ENCODE data around the gene SDK2. TPM values are rescaled to one million over a fixed set of nuclear protein-coding genes. Genes with fewer than 3 reads are reported as not detected.
"Not testable (repeated sequence)": the region's sequence is repeated elsewhere in the genome, so short reads cannot be mapped to it uniquely, and the experiment has no call there.

Gene SDK2
- total RNA-seq, 1 experiment from 2014 or later: not detected

DNA sequence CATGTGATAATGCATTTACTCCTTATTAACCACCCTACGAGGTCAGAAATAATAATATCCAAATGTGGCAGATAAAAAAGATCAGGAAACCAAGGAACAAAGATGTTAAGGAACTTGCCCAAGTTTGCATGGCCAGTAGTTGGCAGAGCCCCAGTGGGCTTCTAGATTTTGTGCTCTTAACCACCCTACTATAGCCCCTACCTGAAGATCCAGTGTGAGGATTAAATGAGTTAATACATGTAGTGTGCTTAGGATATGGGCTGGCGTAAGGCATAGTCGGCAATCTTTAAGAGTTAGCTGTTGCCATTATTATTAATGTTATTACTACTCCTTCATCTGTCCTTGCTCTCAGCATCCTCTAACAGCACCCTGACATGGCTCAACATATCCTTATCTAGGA is 153.4 kb downstream of the SDK2 start:
- no peak for DNase-seq (ENCODE audit: low spot score)

DNA sequence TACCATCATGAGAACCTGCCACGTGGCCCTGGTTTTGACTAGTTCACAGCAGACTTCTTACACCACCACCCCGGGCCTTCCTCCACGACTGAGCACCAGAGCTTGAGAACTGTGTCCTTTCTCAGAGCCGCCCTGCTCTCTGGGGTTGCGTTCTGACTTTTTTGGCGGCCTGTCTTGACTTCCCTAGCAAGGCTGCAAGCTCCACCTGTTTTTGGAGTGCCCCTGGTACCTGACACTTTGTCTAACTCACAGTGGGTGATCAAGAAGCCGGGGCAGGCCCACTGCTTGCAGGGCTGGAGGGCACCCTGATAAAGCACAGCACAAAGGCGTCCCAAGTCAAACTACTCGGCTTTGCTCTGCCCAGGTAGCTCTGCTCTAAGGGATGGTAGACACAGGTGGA is 154.3 kb downstream of the SDK2 start:
- DNase-seq (ENCODE audit: low spot score): no peak

DNA sequence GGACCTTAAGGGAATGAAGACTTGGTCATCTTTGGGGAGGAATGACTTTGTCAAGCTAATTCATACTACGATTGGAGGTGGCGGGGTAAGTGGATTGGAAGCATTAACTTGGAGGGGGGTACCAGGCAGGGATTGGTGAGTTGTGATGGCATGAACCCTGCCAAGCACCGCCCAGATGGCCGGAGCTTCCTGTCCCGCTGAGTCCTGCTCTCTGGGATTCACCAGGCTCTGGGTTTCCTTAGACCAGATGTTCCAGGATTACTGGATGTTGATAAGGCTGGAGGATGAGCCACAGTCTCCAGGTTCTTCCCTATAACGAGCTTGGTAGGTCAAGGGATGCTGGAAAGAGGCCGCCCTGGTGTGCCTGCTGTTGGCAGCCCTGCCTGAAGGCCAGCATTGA is 154.9 kb downstream of the SDK2 start:
- DNase-seq (ENCODE audit: low spot score): no peak

DNA sequence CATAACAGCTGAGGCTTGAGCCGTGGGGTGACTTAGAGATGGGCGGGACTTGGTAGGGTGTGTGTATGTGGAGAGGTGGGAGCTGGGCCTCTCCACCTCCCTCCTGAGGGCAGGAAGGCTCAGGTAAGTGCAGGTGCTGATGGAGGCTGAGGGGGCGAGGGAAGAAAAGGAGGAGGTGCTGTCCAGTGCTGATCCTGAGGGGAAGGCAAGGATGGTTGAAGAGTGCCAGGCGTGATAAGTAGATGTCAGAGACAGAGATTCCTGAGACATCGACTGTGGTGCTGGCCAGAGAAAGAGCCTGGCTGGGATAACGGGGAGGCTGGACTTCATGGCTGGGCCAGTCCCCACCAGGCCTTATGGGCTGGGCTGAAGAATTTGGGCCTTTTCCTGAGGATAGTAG is 159.1 kb downstream of the SDK2 start:
- no peak for DNase-seq (ENCODE audit: low spot score)

DNA sequence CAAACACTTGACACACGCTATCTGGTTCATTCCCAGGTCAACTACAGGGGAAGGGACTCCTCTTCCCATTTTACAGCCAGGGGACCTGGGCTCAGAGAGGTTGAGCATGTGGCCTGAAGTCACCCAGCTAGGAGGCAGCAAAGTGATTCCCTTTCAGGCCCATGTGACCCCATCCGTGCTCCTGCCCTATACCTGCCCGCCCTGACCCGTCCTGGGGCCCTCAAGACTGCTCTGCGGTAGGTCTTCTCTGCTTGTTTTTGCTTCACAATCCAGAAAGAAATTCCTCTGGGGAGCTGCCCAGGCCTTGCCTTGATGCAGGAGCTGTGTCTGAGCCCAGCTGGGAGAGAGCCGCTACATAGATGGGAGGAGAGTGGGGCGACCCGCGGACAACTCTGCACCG is 161.4 kb downstream of the SDK2 start:
- no peak for DNase-seq (ENCODE audit: low spot score)

DNA sequence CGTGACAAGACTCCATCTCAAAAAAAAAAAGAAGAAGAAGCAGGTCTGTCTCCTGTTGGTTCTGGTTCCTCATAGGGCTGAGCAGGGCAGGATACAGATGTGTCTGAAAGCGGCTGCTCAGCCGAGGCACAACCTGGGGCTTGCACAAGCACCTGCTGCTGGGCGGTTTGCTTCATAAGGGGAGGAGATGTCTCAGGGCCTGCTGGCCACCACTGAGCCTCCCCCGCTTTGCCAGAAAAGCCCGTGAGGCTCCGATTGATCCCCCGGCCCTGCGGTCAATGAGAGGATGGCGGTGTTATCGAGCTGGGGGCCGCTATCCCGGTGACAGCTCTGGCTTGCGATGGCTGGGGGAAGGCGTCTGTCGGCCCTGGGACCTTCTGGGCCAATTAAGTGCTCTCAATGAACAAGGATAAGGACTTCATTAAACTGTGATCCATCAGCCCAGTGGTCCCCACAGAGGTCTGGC is 162.0 kb downstream of the SDK2 start:
- DNase-seq (ENCODE audit: low spot score): no peak

DNA sequence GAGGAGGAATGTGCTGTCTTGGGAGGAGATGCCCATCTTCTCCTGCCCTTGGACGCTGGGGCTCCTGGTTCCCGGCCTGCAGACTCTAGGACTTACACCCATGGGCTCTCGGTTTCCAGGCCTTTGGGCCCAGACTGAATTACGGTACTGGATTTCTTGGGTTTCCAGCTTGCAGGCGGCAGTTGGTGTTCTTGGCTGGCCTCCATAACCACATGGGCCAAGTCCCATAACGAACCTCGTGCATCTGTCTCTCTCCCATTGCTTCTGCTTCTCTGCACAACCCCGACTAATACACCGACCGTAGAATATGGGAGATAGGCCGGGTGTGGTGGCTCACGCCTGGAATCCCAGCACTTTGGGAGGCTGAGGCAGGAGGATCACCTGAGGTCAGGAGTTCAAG is 162.6 kb downstream of the SDK2 start:
- no peak for DNase-seq (ENCODE audit: low spot score)

DNA sequence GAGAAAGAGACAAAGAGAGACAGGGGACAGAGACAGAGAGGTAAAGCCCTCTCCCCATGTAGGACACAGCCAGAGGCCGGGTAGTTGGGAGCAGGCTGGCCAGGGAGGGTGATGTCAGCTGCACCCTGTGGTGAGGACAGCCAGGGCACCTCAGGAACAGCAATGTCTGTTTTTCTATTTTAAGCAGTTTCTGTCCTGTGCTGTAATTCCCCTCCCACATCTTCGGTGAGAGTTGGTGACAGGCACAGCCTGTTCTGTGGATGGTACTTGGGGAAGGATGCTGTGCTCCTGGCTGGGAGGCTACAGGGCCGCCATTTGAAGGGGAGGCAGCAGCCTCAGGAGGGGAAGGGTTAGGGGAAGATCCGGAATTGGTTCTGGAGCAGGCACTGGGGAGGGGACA is 163.5 kb downstream of the SDK2 start:
- no peak for DNase-seq (ENCODE audit: low spot score)

DNA sequence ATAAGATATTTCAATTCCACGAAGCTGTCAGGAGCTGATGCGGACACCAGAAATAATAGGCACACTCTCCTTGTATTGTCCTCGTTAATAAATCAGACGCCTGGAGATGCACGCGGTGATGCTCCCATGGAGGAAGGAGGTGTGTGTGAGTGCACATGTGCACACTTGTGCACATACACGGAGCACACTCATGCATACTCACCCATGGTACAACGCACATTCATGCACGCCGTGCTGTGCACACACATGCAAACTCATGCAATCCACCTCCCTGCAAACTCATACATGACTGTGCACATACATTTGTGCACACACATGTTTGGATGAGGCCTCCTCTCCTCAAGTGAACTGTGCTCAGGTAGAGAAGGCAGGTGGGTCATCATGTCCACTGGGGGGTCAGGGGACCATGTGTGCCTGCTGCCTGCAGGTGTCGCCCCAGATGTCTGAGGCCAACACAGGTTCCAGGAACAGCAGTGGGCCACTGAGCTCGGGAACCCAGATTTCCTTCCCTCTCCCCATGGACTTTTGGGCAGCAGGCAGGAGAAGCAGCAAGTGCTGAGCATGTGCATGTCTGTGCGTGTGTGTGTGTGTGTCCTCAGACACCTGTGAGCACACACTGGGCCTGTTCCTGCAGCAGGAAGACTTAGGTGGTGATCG is 165.3 kb downstream of the SDK2 start:
- peak; percentile 23 for DNase-seq (ENCODE audit: low spot score)

DNA sequence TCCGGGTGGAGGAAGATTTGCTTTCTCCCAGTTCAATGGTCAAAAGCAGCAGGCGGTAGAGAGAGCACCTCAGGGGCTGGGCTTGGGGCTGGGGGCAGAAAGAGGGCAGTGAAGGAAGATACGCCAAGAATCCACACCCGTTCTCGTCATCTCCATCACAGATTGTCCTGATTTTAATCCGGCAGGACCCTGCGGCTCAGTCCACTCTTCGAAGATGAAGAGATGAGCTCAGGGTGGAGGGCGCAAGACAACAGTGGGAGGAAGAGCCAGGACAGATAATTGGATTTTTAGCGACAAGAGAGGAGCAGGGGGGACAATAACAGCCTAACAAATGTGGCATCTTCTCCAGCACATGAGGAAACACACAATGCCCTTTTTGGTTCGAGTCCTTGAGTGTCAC is 165.9 kb downstream of the SDK2 start:
- DNase-seq (ENCODE audit: low spot score): no peak

DNA sequence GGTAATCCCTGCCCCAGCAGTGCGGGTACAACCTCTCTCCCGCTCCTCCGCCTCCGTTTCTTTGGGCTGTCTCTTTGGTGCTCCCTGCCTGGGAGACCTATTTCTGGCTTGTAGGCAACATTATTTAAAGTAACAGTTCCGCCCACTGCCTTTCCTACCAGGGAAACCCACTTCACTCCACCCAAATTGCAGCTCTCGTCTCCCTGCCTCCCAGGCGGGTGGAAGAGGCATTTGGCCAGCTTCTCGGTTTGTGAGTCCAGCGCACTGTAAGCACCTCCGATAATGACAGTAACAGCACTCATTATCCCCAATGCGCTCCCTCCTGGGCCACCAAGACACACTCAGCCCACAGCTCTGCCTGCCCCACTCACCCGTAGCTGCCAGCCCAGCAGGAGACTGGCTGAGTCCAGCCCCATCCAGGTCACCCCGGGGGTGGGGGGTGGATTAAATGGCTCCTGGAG is 167.3 kb downstream of the SDK2 start:
- no peak for DNase-seq (ENCODE audit: low spot score)

DNA sequence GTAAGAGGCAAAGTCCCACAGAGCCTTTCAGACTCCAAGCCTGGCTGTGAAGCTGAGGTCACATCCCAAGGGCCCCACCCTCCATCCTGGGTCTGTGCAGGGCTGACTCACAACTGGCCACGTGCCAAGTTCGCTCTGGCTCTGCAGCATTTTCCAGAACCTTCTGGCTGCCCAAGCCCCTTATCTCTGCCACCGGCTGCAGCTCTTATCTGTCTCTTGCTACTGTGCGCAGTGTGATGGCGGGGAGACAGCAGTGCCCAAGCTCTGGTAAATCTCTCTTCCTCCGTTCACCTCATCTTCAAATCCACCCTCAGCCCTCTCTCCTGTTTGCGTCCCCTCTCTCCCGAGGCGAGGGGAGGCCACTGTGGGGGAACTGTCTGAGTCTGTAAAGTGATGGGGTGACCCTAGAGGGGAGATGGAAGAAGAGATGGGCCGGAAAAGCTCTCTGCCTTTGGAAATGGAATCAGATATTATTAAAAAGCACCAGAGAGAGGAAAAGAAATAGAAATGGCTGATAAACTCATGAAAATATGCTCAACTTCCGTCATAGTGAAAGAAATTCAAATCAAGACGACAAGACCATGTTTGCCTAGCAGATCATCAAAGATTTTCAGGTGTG is 169.8 kb downstream of the SDK2 start:
- peak; percentile 64 for DNase-seq (ENCODE audit: low spot score)

DNA sequence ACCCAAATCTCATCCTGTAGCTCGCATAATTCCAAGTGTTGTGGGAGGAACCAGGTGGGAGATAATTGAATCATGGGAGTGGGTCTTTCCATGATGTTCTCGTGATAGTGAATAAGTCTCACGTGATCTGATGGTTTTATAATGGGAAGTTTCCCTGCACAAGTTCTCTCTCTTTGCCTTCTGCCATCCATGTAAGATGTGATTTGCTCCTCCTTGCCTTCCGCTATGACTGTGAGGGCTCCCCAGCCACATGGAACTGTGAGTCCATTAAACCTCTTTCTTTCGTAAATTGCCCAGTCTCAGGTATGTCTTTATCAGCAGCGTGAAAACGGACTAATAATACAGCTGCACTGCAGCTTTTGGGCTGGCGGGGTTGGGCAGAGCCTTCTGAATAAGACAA is 171.5 kb downstream of the SDK2 start:
- not testable (repeated sequence) for DNase-seq (ENCODE audit: low spot score)

DNA sequence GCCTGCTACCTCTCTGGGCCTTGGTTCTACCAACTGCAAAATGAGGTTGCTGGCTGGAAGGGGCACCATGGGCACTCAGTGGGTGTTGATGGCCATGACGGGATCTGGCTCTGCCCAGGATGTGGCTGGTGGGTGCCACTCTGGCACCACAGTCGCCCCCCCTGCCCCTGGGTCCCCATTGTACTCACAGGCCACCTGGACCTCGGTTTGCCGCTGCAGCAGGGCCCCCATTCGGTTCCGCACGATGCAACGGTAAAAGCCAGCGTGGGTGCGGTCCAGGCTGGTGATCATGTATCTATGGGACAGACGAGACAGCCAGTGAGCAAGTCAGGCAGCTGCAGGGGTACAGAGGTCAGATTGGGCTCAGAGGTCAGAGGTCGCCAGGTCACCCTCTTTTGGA is 172.3 kb downstream of the SDK2 start:
- no peak for DNase-seq (ENCODE audit: low spot score)

DNA sequence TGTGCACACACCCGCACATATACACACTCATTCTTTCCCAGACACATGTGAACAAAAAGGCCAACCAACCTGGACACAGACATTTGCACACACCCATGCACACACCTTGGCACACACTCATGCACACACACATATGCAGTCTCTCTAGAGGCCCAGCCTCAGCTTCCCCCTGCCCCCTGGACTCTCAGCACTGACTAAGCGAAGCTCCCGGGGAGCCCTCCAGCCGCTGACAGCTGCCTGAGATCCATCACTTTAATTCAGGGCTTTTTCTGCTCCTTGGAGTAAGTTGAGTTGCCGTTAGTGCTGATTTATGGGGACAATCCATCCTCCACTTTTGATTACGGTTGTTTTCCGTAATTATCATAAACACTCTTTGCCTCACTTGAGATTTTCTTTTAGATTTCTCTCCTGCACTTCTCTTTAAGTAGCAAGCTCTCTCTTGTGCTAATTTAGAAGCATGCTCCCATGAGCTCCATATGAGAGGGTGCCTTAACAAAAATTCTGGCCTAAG is 173.9 kb downstream of the SDK2 start:
- no peak for DNase-seq (ENCODE audit: low spot score)

DNA sequence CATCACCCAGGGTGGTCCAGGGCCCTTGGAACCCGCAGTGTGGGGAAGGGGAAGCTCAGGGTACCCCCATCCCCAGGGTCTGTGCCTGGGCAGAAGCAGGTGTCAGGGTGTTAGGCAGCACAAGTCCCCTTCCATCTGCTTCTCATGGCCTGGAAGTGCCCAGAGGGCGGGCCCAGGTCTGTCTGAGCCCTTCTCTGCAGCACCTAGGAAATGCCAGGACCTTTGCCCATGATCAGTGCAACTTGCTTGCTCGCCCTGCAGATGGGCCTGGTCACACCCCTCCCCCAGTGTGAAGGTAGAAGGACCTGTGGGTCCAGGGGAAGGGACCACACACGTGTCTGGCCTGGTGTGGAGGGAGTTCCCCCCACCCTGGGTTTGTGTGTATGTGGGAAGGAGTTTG is 174.9 kb downstream of the SDK2 start:
- no peak for DNase-seq (ENCODE audit: low spot score)

DNA sequence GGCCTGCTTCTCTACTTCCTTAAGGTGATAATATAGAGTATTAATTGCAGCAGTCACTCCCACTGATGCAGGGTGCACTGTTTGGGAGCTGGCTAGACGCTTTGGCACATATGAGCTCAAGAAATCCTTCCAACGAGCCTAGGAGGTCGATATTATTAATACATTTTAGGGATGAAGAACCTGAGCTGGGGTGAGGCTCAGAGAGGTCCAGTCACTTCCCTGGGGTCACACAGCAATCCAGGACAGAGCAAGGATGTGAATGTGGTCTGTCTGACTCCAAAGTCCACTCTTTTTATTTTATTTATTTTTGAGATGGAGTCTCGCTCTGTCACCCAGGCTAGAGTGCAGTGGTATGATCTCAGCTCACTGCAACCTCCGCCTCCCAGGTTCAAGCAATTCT is 176.0 kb downstream of the SDK2 start:
- DNase-seq (ENCODE audit: low spot score): no peak

DNA sequence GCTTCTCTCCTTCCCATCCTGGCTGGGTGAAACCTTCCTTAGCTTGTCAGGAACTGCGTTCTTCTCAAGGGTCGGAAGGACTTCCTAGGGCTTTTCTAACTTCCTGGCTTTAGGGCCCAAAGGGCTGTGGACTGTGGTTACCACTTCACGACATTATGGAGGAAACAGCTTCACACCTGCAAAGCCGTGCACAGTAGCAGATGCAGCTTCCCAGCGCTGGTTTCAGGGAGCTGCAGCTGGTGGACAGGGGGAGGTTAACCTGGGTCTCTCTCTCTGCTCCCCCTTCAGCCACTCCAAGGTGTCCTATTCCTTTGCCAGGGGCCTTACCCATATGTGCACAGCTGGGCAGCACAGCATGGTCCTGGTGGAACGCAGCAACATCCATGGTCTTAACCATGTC is 176.6 kb downstream of the SDK2 start:
- DNase-seq (ENCODE audit: low spot score): no peak

DNA sequence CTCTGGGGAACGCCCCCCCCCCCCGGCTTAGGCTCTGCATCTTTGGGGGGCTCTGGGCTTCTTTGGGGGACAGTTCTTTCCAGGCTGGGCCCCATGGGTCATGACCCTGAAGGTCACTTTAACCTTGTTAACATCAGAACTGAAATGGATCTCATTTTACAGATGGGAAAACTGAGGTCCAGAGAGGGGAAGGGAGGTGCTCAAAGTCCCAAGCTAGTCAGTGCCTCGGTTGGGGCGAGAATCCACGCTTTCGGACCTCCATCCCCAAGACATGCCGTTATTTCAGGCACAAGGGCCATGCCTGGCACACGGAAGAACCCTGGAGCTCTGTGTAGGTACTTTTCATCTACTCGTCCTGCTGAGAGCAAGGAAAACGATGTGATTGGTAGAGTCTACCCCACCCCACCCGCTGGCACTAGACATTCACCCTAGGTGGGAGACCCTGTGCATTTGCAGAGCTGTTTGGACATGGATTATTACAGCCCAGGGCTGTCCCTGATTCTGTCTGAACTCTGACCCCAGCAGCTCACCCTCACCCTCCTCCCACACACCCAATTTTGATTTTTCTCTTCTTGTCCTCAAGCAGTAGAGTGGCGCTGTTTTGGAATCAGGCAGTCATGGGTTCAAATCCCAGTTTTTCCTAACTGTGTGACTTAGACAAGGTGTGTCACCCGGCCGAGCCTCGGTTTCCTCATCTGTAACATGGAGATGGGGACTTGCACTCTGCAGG is 177.4 kb downstream of the SDK2 start:
- DNase-seq (ENCODE audit: low spot score): no peak

DNA sequence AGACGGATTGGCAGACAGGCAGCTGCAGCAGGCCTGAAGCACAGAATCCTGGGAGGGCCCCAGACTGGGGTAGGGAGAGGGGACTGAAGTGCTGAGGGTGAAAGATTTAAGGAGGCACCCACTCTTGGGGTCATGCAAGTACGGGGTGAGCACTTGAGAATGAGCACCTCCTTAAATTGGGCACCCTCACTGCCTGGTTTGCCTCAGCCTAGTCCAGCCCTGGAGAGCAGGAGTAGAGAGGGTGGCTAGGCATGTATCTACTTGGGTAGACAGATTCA is 178.4 kb downstream of the SDK2 start:
- DNase-seq (ENCODE audit: low spot score): no peak

DNA sequence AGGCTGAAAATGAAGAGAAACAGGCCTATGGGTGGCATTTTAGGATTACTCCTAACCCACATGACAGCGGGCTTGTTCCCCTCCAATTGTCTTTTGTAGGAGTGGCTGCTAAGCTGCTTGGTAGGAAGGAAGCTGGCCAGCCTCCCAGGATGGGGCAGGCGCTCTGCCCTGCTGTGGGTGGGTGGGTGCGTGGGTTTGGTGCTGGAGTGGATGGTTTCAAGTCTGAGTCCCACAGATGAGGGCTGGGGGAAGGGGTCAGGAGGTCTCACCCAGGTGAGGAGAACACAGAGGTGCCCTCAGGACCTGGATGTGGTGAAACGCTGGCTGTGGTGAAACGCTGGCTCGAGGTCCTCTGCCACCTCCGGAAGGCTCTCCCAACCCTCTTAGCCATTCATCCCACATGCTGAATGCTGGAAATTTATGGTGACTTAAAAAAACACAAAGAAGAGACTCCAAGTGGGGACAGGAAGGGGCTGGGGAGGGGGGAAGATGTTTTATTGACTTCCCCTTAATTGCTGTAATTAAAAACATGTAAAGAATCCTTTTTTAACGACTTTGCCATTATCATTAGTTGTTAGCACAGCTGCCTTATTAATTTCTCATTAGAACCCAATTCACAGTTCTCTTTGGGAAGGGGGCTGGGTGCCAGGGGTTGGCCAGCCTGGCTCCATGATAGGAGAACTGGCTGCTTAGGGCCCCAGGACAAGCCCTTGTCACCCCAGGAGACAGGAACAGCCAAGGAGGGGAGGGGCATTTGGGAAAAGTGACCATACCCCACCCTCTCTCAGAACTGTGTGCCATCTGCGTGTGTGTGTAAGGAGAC is 178.9 kb downstream of the SDK2 start:
- DNase-seq (ENCODE audit: low spot score): no peak

DNA sequence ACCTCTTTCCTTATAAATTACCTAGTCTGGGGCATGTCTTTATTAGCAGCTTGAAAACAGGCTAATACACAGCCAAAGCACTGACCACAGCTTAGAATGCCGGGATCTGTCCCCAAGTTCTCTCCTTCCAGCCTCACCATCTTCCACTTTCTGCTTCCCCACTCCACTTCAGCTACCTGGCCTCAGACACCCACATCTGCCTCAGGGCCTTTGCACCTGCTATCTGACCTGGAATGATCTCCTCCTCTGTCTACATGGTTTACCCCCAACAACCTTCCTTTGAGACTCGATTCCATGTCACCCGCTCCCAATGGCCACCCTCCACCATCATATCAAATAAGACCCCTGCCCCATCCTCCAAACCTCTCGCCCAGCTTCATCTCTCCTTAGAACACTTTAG is 179.8 kb downstream of the SDK2 start:
- no peak for DNase-seq (ENCODE audit: low spot score)
